Bone marrow (tissue), 2 donors: ENCODE data around the gene ETFB.

Experiments used
- DNase-seq, 2 donors: peaks; one replicate each; lab custom pipeline; 2025; lab: John Stamatoyannopoulos, UW

Gene ETFB

DNA sequence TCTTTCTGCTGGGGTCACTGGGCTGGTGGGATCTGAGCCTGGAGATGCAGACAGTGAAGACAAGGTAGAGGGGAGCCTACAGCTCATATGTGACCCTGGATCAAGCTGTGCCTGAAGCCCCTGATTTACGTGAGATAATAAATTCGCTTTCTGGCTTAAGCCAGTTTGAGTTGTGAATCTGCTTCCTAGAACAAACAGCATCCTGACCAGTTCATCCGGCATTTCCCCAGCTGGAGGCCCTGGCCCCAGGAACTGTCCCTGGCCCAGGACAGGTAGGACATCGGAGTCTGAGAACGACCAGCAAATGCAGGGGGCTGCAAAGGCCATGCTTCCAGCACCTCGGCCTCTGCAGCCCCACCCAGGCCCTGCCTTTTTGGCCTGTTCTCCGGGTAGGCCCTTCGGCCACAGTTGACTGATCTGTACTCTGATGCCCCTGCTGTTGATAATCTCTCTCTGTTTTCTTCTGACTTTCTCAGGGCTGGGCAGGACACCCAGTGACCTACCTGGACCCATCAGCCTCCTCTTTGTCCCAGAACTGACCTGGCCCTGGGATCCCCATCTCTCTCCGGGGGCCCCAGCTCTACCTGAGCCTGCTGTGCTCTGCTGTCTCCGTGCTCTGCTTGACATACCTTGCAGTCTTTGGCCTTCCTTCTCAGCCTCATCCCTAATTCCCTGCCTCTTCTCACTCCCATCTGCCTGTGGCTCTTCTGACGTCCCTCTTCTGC, 14.8 kb downstream of the ETFB start:
- no peak for DNase-seq

DNA sequence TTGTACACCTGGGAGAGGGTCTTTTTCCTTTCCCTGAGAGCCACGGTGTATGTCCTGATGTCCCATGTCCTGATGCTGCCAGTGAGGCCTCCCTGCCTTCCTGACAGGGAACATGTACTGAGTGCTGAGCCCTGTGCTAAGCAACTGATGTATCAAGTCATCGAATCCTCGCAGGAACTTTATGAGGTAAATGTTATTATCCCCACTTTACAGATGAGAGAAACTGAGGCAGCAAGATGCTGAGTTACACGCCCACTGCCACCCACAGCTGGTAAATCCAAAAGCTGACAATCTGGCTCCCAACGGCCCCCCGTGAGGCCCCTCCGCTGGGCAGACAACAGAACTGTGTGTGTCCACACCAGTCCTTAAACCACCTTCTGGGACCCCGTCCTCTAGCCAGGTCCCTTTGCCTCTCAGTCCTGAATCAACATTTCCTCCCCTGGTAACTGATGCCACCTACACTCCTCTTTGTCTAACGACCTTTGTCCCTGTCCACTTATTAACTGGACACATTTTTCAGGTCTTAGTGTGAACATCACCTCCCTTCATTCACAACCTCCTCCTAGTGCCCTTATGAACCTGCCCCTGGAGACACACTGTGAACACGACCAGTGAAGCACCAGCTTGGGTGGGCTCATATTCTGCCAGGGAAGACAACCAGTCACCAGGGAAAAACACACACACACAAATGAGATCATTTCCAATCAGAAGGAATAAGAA, 18.8 kb downstream of the ETFB start:
- no peak for DNase-seq

DNA sequence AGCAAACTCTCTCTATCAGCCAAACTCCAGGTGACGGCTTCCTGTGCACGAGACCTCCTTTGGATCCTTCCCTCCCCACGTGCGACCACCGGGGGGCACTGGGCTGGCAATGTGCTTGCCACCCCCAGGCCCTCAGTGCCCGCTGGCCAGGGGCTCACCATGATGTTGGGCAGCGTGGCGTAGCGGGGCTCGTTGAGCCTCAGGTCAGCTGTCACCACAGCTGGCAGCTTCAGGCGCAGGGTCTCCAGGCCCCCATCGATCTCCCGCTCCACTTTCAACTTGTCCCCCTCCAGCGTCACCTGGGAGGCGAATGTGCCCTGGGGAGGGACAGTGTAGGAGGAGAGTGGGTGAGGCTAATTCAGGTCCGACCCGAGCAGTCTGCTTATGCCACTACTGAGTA, 19.4 kb downstream of the ETFB start:
- DNase-seq = no peak

DNA sequence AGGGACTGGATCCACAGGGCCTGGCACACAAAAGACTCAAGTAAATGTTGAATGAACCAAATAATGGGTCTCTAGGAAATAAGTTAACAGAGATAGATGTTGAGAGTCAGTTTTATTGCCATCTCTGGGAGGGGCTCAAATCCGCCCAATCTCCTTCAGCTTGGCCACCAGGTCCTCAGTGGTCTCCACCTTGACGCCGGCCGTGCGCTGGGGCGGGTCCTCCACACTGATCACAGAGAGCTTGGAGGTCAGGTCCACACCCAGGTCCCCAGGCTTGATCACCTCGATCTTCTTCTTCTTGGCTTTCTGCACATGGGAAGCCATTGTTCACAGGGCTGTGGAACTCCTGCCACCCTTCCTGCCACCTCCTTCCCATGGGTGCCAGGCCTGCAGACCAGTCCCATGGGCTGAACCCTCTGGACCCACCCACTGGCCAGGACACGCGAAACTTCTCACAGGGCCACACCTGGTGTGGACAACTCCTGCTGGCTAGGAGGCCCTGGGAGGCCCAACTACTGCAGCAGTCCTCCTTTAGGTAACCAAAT, 21.0 kb downstream of the ETFB start:
- DNase-seq = no peak

DNA sequence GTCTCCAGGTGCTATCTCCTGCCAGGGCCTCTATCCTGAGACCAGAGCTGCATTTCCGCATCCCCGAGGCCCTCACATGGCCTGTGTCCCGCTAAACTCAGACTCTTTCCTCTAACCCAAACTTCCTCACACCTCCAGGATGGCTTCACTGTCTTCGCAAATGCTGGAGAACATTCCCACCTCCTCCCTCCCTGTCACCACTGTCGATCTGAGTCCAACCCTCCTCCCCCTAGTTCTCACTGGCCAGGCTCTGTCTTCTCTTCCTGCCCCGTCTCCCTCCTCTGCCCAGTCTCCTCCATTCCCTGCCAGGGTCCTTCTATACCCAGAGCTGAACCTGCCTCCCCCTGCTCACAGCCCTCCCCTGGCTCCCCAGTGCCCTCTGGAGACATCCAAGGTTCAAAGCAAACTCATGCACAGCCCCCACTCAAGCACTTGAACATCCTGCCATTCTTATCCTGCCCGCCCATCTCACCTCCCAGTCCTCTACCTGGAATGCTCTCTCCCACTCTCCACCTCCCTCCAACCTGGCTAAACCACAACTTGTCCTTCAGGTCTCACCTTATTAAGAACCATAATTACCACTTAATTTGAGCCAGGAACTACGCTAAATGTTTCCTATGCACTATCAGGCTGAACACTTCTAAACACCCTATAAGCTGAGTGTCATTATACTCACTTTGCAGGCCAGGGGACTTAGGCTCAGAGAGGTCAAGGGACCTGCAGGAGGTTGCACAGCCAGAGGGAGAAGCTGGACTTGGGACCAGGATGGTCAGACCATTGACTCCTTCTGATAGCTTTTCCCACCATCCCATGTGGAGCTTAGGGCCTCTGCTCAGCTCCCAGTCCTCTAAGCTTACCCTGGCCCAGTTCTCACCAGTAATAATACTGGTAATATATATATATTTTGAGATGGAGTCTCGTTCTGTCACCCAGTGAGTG, 23.3 kb downstream of the ETFB start:
- DNase-seq = no peak

DNA sequence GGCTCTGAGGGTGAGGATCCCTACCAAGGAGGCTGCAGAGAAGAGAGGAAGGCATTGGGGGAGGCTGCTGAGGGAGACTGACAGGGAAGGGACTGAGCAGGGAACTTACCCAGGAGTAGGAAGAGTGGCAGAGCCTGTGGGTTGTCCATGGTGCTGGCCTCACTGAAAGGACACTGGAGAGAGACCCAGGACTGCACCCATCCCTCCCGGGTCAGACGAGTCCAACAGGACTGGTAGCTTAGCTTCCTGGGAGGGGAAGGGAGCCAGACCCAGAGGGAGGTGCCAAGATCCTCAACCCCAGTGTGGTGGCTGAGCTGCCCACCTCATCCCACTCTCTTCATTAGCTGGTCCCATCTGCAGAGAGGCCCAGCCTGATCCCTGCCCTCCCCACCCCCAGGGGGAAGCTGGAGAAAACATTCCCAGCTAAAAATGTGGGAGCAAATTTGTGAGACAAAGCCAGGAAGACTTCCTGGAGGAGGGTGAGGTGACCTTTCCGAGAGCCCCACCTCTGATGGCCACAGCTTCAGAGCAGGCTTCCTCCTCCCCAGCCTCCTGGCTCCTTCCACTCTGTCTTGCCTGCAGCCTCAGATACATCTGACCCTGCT, 24.1 kb downstream of the ETFB start, which contains the start of gene VSIG10L:
TSS of gene VSIG10L (minus strand) at position 164 of the 605 bp plus-strand sequence. CDS start at position 149, 15 bp downstream.
- no peak for DNase-seq

DNA sequence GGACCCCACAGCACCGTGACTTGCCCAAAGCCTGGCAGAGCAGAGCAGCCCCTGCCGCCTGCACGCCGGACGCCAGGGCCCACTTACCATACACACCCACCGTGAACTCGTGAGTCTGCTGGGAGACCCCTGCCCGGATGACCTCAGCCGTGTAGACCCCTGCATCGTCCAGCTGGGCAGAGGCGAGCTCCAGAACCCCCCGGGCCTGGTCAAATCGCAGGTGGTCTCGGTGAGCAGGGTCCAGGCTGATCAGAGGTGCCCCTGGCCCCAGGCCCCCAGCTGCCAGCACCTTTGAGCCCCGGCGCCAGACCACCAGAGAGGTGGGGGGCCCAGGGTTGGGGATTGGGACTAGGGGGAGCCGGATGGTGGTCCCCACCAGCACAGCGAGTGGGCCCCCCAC, 25.1 kb downstream of the ETFB start:
- no peak for DNase-seq

DNA sequence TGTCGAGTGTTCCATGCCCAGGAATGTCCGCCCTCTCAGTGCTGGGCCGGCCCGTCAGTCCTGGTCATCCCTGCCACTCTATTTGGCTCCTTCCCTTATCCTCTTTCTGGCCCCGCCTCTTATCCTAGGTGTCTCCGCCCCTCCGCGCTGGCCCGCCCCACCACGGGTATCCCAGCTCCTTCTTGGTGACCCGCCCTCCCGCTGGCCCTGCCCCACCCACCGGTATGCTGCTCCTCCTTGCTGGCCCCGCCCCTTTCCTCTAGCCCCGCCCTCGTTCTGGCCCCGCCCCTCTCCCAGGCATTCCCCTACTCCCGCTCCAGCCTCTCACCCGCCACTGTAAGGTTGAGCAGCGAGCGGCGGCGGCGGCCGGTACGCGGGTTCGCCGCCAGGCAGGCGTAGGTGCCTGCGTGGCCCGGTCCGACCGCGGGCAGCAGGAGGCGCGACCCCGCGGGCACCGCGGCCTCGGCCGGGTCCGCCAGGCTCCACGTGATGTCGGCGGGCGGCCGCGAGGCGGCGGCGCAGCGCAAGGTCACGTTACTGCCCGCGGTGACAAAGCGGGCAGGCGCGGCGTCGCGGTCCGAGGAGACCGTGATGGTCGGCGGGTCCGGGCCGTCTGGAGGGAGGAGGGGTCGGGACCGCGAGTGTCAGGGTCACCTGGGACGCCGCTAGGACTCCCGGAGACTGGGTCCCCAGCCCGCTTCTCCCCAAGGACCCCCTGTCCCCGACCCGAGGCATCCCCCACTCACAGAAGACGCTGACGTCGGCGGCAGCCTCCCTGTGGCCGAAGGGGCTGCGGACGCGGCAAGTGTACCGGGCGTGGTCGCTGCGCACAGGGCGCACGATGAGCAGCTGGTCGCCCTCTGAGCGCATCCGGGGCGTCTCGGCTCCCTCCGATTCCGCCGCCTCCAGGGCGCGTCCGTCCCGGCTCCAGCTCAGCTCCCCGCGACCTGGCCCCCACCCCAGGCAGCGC, 26.2 kb downstream of the ETFB start:
- DNase-seq = peak; percentile 58 to 97

DNA sequence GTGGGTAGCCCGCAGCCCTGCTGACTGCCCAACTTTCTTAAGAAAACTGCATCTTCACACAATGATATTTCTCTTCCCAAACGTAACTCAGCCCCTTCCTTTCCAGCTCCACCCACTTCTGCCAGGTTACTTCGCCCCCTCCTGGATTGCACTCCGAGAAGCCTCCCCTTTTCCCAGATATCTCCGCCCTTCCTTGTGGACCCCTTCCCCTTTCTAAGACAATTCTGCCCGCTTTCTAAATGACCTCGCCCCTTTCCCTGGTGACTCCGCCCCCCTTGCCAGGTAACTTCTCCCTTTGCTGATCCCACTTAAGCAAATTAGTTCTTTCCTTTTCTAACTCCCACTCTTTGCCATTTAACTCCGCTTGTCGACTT, 26.9 kb downstream of the ETFB start:
- no peak for DNase-seq

DNA sequence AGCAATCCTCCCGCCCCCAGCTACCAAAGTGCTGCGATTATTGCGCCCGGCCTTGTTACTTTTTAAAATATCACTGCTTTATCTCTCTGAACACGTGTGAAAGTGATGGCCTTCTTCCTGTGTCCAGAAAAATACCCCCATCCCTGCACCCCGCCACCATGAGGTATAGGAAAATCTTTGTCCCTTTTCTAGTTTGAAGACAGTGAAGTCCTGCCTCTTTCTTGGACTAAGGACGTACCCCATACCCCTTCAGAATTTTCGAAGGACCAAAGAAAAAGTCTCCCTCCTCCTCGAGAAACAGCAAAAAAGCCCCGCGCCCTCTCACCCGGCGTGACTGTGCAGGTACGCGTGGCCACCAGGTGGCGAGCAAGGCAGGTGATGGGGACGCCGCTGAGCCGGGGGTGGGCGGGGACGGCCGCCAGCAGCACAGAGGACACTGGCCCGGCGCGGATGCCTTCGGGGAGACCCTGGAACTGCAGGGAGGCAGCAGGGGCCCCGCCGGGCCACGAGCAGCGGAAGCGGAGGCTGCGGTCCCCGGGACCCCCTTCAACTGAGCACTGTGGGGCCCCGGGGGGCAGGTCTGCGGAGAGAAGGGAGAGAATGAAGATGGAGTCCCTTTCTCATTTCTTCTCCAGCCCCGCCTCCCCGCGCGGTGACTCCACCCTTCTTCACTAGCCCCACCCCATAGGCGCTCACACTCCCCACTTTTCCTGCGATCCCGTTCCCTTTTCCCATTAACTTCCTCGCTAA, 27.4 kb downstream of the ETFB start:
- peak; percentile 19 to 92 for DNase-seq

DNA sequence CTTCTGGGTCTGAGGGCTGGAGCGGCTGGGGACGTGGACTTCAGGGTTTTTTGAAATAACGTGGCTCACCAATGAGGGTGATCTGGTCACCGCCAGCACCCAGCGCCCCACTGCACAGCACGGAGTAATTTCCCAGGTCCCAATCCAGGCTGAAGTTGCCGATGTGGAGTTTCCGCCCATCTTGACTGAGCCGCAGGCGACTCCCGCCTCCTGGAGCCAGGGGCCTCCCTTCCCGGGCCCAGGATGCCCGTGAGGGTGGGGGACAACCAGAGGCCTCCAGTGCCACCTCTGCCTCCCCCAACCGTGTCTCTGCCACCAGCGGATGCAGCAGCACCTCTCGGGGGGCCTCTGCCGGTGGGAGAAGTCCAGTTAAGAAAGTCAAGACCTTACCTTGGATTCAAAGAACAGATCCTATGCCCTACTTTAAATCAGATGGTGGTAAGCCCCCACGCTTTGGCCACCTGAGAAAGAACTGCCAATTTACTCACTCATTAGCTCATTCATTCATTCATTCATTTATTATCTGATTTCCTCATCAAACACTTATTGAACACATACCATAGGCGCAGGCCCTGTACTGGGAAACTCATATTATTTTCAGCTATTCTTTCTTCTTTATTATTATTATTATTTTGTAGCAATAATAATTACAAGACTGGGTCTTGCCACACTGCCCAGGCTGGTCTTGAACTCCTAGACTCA, 28.2 kb downstream of the ETFB start:
- no peak for DNase-seq

DNA sequence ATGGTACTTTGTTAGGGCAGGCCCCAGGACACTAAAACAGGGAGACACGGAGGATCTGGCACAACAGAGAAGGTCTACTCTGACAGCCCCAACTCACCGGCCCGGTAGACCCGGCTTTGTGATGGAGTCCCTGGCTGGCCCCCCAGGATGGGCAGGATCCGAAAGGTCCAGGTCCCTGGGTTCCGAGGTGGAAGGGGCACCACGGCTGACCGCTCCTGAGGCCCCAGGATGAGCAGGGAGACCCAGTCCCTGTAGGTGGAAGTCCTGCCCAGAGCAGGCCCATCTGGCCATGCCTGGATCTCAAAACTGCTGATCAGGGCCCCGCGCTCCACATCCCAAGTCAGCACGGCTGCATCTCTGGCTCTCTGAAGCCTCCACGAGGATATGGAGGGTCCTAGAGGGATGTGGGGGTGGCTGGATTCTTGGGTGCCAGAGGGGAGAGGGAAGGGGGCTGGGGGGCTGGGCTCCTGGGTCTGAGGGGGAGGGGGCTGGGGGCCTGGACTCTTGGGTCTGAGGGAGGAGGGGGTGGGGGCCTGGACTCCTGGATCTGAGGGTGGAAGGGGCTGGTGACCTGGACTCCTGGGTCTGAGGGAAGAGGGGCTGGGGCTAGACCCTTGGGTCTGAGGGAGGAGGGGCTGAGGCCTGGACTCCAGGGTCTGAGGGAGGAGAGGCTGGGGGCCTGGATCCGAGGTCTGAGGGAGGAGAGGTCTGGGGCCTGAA, 28.9 kb downstream of the ETFB start:
- no peak for DNase-seq

DNA sequence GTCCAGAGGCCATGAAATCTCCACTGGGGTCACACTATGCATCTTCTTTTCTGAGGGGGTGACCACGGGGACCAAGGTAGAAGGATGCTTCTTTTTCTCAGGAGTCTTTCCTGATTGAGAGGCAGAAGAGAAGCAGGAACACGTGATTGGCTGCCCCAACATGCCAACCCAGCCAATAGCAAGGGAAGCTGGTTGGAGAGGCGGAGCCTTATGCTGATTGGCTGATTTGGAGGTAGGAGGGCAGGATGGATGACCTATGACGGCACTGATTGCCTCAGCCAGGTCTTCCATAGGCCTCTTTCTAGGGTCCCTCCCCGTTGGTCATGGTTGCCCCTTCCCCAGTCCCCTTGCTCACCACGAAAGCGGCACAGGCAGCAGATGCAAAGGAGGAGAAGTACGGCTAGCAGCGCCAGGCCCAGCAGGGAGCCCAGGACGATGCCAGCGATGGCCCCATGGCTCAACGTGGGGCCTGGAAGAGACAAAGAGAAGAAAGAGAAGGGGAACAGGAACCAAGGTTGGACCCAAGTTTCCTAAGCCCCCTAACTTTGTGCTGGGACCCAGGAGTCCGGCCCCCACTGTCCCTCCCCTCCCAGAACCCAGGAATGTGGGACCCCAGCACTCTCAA, 32.2 kb downstream of the ETFB start:
- no peak for DNase-seq

DNA sequence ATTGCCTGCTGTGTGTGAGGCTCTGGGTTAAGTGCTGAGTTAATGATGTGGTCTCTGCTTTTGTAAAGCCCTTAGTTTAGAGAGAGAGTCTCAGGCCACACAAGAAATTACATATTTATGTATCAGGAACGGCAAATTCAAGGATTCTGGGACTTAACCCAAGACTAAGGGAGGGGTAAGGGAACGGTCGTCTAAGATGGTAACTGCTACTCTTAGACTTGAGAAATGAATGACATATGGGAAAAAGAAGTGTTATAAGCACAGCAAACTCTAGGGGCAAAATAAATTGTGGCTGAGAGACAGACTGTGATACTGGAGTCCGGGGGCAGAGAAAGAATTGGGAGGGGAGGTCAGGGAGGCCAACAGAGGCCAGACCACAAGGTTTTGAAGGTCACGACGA, 34.5 kb downstream of the ETFB start:
- no peak for DNase-seq

DNA sequence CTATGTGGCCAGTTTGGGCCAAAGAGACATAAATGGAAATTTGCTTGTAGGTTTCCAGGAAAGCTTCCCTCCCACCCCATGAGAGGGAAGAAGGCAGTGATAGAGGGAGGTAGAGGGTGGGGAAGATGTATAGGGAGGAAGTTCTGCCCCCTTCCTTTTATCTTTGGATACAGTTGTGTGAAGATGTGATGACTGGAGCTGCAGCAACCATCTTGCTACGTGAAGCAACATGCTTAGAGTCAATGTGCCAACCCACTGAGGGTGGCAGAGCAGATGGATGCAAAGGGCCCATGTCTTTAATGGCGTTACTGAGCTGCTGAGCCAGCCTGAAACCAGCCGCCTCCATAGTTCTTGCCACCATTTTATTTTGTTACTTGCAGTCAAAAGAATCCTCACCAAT, 35.0 kb downstream of the ETFB start:
- DNase-seq = no peak

DNA sequence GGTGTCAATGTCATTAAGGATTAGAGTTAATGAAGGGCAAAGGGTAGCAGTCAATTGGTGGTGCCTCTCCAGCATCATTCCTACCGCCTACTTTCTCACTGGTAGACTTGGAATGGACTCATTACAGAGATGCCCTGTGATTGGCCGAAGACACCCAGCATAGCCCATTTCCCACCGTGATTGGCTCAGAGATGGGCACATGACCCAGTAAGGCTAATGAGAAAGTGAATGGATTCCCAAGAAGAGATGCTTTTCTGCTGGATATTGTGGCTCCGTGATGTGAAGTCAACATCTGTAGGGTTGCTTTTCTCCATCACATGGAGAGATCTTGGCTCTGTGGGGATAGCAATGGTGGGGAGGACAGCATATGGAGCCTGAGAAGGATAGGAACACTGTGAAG, 35.8 kb downstream of the ETFB start:
- DNase-seq = no peak

DNA sequence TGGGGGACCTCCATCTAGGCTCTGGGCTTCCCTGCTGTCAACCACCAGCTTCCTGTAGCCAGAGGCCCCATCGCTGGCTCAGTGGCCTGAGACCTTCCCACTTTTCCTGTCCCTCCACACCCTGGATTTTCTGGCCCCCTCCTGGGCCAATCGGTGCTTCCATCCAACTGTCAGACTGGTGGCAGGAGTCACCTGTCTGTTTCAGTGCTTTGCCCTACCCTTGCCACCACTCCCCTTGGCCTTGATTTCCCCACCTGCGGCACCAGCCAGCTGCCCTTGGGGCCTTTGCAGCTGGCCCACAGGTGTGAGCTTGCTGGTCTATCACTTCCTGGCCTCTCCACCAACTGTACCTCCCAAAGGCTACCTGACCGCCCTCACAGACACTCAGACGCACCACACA, 36.8 kb downstream of the ETFB start:
- DNase-seq = no peak
